Effector CD8-positive, alpha-beta T cell (primary cell): ENCODE data around the gene PPP1R16B.
"Not testable (repeated sequence)": the region's sequence is repeated elsewhere in the genome, so short reads cannot be mapped to it uniquely, and the experiment has no call there.

Experiments
- DNase-seq: peaks from one replicate; lab custom pipeline; 2025; lab: John Stamatoyannopoulos, UW

The PPP1R16B gene

DNA sequence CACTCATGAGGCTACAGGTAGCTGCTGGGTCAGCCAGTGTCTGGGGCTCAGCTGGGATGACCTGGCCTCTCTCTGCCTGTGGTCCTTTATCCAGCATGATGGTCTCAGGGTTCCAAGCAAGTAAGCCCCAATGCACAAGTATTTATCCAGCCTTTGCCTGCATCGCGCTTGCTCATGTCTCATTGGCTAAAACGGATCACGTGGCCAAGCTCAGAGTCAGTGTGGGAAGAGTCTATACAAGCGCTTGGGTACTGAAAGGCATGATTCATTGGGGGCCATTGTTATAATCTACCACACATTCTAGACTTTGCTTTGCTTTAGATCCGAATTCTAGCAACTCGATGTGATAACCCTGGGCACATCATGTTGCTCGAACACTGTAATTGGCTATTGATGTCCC is 48.3 kb downstream of the PPP1R16B start:
- no peak for DNase-seq

GRCh38 chr20:38854654-38855066 is 49.2 kb downstream of the PPP1R16B start:
- DNase-seq = no peak

DNA sequence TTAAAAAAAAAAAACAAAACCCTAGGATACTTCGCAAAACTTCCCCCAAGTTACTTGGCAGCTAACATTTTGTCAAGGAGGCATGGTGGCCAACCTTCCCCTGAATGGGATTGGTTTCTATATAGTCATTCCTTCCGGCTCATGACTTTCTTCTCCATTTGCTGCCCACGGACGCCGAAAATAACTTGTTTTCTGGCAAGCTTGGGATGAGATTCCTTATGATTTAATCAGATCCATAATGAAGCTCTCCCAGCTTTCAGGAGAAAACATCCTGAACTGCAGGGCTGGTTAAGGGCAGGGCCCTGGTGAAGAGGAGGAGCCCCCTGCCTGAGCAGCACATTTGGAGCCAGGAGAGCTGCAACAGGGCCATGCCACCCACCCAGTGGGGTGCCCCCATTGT is 49.9 kb downstream of the PPP1R16B start:
- DNase-seq = no peak

- no peak for DNase-seq
Measured at GRCh38 chr20:38856570-38856969, 51.1 kb downstream of the PPP1R16B start.

- no peak for DNase-seq
Measured at GRCh38 chr20:38857703-38858102, 52.2 kb downstream of the PPP1R16B start.

- no peak for DNase-seq
Measured at GRCh38 chr20:38859070-38859690, 53.7 kb downstream of the PPP1R16B start.

DNA sequence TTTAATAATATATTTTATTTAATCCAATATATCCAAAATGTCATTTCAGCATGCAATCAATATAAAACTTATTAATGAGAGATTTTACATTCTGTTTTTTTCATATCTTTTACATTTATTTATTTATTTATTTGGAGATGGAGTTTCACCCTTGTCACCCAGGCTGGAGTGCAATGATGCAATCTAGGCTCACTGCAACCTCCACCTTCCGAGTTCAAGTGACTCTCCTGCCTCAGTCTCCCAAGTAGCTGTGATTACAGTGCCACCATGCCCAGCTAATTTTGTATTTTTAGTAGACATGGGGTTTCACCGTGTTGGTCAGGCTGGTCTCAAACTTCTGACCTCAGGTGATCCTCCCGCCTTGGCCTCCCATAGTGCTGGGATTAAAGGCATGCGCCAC is 54.4 kb downstream of the PPP1R16B start:
- DNase-seq = not testable (repeated sequence)

GRCh38 chr20:38861071-38861401 is 55.5 kb downstream of the PPP1R16B start:
- DNase-seq = no peak

- no peak for DNase-seq
Measured at GRCh38 chr20:38862226-38862625, 56.7 kb downstream of the PPP1R16B start.

GRCh38 chr20:38863024-38863851 is 57.7 kb downstream of the PPP1R16B start:
- no peak for DNase-seq

GRCh38 chr20:38864662-38865061 is 59.2 kb downstream of the PPP1R16B start:
- DNase-seq = no peak

DNA sequence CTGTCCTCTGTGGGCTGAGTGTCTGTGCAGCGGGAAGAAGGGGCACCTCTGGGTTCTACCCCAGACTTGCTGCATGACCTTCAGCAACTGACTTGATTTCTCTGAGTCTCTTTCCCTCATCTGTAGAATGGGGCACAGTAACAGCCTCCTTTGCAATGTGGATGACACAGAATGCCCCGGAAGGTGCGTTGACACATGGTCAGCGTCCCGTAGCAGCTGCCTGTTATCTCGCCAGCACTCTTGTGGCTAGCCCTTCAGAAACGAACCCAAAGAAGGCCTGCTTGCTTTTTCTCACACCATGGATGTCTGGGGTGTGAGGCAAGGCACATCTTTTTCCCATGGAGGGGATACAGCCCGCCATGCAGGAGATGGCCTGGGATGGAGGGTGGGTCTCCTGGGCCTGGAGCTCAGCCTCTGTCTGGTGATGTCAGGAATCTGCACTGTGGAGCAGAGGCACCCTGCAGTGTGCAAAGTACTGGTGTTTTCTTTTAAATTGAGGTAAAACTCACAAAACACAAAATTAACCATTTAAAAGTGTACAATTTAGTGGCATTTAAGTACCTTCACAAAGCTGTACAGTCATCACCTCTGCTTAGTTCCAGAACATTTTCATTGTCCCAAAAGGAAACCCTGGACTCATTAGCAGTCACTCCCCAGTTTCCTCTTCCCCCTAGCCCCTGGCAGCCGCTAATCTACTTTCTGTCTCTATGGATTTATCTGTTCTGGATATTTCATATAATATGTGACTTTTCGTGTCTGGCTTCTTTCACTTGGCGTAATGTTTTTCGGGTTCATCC is 61.0 kb downstream of the PPP1R16B start:
- DNase-seq = no peak

GRCh38 chr20:38867062-38867359 is 61.5 kb downstream of the PPP1R16B start:
- DNase-seq = no peak

DNA sequence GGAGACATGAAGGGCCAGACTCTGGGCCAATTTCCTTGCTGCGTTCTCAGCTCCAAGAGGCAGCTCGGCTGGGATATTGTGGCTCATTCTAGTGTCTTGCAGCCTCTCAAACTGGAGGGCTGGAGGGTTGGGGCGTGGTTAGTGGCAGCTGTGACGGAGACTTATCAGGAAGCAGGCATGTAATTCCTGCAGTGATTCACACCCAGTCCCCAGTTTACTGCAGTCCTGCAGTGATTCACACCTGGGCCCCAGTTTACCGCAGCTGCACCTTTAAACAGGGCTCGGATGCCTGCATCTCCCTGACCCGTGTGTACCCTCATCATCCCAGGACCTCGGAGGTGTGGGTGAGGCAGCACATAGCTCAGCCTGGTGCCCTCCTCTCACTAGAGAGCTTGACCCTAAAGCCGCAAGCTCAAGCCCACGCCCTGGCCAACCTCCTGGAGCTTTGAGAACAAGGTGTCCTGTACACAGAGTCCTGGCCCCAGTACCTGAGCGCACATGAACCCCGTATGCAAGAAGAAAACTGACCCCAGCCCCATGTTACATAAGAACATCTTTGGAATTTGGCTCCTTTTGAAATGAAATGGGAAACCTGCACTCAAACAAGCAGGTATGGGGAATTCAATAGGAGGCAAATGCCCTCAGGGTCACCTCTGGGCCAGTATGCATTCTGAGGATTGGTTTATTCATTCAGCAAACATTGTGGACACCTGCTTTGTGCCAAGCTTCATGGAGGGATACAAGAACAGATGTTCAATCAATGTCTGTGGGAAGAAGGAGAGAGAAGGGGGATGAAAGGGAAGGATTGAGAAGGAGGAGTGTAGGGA is 65.4 kb downstream of the PPP1R16B start:
- DNase-seq = no peak

DNA sequence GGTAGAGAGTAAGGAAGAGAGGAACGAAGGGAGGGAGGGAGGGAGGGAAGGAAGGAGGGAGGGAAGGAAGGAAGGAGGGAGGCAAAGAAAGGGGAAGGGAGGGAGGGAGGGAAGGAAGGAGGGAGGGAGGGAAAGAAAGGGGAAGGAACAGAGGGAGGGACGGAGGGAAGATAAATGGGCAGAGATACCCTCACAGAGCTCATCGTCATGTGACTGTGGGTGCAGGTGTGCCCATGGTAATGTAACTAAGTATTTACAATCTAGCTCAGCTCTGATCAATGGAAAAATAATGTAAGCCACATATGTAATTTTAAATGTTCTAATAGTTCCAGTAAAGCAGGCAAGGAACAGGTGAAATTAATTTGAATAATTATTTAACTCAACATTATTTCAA is 66.1 kb downstream of the PPP1R16B start:
- no peak for DNase-seq

- DNase-seq = no peak
Measured at GRCh38 chr20:38872036-38872435, 66.5 kb downstream of the PPP1R16B start.

GRCh38 chr20:38872491-38873049 is 67.1 kb downstream of the PPP1R16B start:
- no peak for DNase-seq

DNA sequence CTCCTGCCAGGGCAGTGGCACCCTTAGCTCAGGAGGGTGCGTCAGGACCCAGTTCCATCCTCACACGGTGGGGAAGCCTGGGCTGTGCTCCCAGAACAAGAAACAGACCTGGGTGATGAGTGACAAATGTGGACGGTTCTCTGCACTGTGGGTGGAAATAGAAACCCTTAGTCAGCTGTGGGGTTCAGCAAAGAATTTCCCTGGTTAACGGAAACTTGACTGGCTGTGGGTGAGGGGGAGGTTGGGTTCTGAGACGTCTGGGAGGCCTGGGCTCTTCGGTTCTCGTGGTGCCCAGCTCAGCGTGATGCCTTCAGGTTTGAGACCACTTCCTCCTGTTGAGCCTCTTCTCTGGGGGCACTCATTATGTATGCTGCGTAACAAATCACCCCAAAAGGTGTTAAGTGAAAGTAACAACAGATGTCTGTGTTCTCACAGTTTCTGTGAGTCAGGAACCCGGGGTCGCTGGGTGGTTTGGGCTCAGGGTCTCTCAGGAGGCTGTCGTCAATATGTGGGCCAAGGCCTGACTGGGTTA is 67.6 kb downstream of the PPP1R16B start:
- DNase-seq = peak; percentile 7

DNA sequence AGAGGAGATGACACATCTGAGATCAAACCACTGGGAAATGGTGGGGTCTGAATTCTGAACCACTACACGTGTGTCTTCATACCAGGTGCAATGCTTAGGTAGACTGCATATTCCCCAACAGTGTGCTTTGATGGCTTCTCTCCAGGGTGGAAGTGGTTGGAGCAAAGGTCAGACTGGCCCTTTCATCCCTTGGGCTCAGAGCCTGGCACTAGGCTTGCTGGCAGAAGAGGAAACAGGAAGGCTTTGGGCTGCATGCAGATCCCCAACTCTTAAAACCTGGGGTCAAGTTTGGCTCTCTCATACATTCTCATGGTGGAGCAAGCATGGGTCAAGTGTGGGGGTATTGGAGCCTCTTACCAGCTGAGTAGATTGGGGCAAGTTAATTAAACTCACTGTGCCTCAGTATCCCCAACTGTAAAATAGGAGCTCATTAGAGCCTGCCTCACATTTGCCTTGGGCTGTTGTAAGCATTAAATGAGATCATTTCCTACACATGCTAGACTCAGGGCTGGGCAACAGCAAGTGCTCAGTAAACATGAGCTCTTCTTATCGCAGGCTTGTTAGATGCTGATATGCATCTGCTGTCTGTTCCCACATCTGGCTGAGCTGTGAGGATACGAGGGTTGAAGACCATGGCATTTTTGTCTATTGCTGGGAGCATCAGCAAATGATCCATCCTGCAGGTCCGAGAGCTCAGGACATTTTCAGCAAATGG is 69.1 kb downstream of the PPP1R16B start:
- DNase-seq = no peak

DNA sequence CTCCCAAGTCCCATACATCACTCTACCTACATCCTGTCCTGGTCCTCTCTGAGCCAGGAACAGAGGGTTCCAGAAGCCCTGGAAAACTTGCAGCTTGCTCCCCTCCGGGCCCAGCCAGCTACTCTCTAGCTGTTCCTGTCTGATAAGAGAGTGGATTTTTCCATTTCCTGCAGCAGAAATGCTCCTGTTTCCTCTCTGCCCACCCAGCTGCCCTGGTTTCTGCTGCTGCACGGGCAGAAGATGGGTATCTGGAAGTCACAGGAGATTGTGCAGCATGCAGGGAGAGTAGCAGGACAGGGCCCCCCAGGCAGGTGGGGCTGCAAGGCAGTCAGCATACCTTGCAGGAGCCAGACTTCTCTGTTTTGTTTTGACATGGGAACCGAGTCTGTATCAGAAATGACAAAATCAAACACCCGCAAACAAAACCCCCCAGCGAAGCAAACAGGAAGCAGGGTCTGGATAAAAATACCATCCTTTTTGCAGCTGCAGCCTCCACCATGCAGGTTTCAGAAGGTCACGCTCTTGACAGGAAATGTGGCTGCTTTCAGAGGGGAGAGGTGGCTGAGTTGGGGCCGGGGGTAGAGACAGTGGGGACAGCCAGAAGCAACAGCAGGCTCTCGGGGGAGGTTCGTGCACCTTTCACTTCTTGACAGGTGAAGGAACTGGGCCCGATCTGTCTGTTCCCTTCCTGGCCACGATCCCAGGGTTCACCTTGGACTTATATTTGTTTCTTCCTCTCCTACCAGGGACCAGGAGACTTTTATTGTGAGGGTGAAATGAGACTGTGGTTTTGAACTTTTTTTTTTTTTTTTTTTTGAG is 69.9 kb downstream of the PPP1R16B start:
- peak; percentile 36 for DNase-seq
